Stimulated activated CD8-positive, alpha-beta memory T cell treated with anti-CD3 and anti-CD28 coated beads, Interleukin-4, amount 100 ng/mL, for 4 hours (primary cell): Measurements from ENCODE around the gene BCL11B.
"Not testable (repeated sequence)": the region's sequence is repeated elsewhere in the genome, so short reads cannot be mapped to it uniquely, and the experiment has no call there.

Experiments
- DNase-seq, 2 donors: peaks; one replicate each; pipeline ENCODE4 v3.0.0-alpha.2; 2020; ENCODE audit warnings: low read depth in 2 of 2, low spot score in 1 of 2

Gene BCL11B

GRCh38 chr14:99203080-99203479 is 68.9 kb downstream of the BCL11B start:
- no peak for DNase-seq

- DNase-seq = no peak
These were observed 69.5 kb downstream of the BCL11B start for GRCh38 chr14:99202516-99202915.

GRCh38 chr14:99201351-99202073 is 70.5 kb downstream of the BCL11B start:
- no peak for DNase-seq

- no peak for DNase-seq
These were observed 71.4 kb downstream of the BCL11B start for GRCh38 chr14:99200654-99201005.

GRCh38 chr14:99199846-99200653 is 71.9 kb downstream of the BCL11B start:
- no peak for DNase-seq

- DNase-seq = no peak
These were observed 73.1 kb downstream of the BCL11B start for GRCh38 chr14:99198746-99199502.

GRCh38 chr14:99196310-99196650 is 75.7 kb downstream of the BCL11B start:
- no peak for DNase-seq

GRCh38 chr14:99195602-99196309 is 76.2 kb downstream of the BCL11B start:
- no peak for DNase-seq

- no peak for DNase-seq
These were observed 77.3 kb downstream of the BCL11B start for GRCh38 chr14:99194736-99195135.

GRCh38 chr14:99194136-99194535 is 77.9 kb downstream of the BCL11B start:
- DNase-seq = no peak

- no peak for DNase-seq
These were observed 79.2 kb downstream of the BCL11B start for GRCh38 chr14:99192830-99193229.

- no peak for DNase-seq
These were observed 79.9 kb downstream of the BCL11B start for GRCh38 chr14:99192028-99192621.

- no peak for DNase-seq
These were observed 80.5 kb downstream of the BCL11B start for GRCh38 chr14:99191395-99192027.

- no peak for DNase-seq
These were observed 81.2 kb downstream of the BCL11B start for GRCh38 chr14:99190696-99191394.

- DNase-seq = no peak
These were observed 82.7 kb downstream of the BCL11B start for GRCh38 chr14:99189201-99189801.

GRCh38 chr14:99188731-99189191 is 83.2 kb downstream of the BCL11B start:
- DNase-seq = no peak

- no peak for DNase-seq
These were observed 84.1 kb downstream of the BCL11B start for GRCh38 chr14:99187858-99188257.

GRCh38 chr14:99186956-99187690 is 84.9 kb downstream of the BCL11B start:
- no peak for DNase-seq

- DNase-seq = not testable (repeated sequence)
These were observed 85.7 kb downstream of the BCL11B start for GRCh38 chr14:99186336-99186735.
